Measurements from ENCODE around the gene MOB1B. TPM values are rescaled to one million over a fixed set of nuclear protein-coding genes. Genes with fewer than 3 reads are reported as not detected.

Gene MOB1B
- total RNA-seq, 2 donors from 2014 or later, result 7.7 to 14.0 TPM

GRCh38 chr4:70936200-70936787, 34.1 kb downstream of the MOB1B start:
- Histone ChIP-seq H3K27me3 (no peaks in the 10 kb centered on the region), H3K36me3 (no peaks in the 10 kb centered on the region), H3K27ac (no peak overlapping the region), H3K4me3 (no peak overlapping the region), H3K4me1 (no peaks in the 10 kb centered on the region), H3K9me3 (no peaks in the 10 kb centered on the region)
- no peak for DNase-seq (ENCODE audit: low spot score)
- TF ChIP-seq, protein P1, sequence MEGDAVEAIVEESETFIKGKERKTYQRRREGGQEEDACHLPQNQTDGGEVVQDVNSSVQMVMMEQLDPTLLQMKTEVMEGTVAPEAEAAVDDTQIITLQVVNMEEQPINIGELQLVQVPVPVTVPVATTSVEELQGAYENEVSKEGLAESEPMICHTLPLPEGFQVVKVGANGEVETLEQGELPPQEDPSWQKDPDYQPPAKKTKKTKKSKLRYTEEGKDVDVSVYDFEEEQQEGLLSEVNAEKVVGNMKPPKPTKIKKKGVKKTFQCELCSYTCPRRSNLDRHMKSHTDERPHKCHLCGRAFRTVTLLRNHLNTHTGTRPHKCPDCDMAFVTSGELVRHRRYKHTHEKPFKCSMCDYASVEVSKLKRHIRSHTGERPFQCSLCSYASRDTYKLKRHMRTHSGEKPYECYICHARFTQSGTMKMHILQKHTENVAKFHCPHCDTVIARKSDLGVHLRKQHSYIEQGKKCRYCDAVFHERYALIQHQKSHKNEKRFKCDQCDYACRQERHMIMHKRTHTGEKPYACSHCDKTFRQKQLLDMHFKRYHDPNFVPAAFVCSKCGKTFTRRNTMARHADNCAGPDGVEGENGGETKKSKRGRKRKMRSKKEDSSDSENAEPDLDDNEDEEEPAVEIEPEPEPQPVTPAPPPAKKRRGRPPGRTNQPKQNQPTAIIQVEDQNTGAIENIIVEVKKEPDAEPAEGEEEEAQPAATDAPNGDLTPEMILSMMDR (IDR thresholded peaks at IDR 0.05), result no peak

DNA sequence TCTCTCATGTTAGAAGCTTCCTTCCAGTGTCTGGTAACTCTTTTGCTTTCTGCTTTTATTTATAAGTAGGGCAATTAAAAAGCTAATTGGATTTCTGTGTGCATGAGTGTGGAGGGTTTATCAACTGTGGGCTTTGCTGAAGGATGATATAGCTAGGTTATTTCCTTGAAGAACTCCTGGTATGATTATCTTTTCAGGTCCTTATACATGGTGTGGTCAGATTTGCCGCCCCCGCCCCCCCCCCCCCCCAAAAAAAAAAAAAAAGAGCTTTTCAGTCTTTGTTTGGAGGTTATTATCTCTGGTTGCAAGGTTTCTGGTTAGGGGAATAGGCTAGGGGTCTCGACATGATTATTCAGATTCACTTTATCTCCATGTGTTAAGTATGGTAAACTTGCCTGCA, 35.9 kb downstream of the MOB1B start:
- Histone ChIP-seq H3K4me3 (no peak overlapping the region), H3K36me3 (no peaks in the 10 kb centered on the region), H3K9me3 (no peaks in the 10 kb centered on the region), H3K4me1 (no peaks in the 10 kb centered on the region), H3K27me3 (no peaks in the 10 kb centered on the region), H3K27ac (no peak overlapping the region)
- TF ChIP-seq, protein P1 (IDR thresholded peaks at IDR 0.05), result no peak
- no peak for DNase-seq (ENCODE audit: low spot score)

DNA sequence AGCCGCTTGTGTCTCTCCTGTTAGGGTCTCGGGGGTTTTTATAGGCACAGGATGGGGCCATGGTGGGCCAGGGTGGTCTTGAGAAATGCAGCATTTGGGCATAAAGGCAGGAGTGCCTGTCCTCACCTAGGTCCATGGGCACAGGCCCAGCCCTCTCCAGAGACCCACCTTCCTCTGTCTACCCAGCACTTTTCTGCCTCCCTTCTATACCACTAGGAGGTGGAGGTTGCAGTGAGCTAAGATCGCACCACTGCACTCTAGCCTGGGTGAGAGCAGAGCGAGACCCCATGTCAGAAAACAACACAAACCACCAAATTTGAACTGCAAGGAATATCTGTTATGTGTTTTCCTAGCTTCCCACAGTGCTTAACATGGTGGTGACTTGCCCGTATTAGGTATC, 38.0 kb downstream of the MOB1B start:
- Histone ChIP-seq H3K36me3 (no peaks in the 10 kb centered on the region), H3K27ac (no peak overlapping the region), H3K4me3 (no peak overlapping the region), H3K27me3 (no peaks in the 10 kb centered on the region), H3K9me3 (no peaks in the 10 kb centered on the region), H3K4me1 (no peaks in the 10 kb centered on the region)
- TF ChIP-seq, protein P1 (IDR thresholded peaks at IDR 0.05), result no peak
- DNase-seq (ENCODE audit: low spot score), result no peak

DNA sequence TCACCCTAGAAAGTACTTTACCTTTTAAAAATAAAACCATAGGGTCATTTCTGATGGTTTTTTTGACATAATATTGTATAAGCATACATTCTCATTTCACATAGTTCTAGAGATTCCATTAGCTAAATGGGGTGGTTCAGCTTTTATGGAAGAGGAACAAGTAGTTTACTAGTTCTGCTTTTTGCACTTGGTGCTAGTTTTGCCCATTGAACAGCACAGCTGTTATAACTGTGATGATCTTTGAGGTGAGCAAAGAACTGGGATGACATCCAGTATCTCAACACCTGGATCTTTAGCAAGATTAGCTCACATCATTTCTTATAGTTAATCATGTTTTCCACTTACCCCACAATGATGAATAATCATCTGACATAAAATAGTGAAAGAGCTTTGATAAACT, 40.9 kb downstream of the MOB1B start:
- H3K36me3 ChIP-seq, result no peaks in the 10 kb centered on the region
- no peaks in the 10 kb centered on the region for H3K27me3 ChIP-seq
- no peak overlapping the region for H3K4me3 ChIP-seq
- no peak overlapping the region for H3K27ac ChIP-seq
- no peaks in the 10 kb centered on the region for H3K4me1 ChIP-seq
- no peak for DNase-seq (ENCODE audit: low spot score)
- no peaks in the 10 kb centered on the region for H3K9me3 ChIP-seq
- TF ChIP-seq, protein P1 (IDR thresholded peaks at IDR 0.05), result no peak

GRCh38 chr4:70945046-70945445, 42.9 kb downstream of the MOB1B start:
- TF ChIP-seq, protein P1 (IDR thresholded peaks at IDR 0.05), result no peak
- no peak overlapping the region for H3K27ac ChIP-seq
- H3K27me3 ChIP-seq, result no peaks in the 10 kb centered on the region
- no peak for DNase-seq (ENCODE audit: low spot score)
- H3K9me3 ChIP-seq, result no peaks in the 10 kb centered on the region
- no peaks in the 10 kb centered on the region for H3K36me3 ChIP-seq
- no peaks in the 10 kb centered on the region for H3K4me1 ChIP-seq
- no peak overlapping the region for H3K4me3 ChIP-seq

DNA sequence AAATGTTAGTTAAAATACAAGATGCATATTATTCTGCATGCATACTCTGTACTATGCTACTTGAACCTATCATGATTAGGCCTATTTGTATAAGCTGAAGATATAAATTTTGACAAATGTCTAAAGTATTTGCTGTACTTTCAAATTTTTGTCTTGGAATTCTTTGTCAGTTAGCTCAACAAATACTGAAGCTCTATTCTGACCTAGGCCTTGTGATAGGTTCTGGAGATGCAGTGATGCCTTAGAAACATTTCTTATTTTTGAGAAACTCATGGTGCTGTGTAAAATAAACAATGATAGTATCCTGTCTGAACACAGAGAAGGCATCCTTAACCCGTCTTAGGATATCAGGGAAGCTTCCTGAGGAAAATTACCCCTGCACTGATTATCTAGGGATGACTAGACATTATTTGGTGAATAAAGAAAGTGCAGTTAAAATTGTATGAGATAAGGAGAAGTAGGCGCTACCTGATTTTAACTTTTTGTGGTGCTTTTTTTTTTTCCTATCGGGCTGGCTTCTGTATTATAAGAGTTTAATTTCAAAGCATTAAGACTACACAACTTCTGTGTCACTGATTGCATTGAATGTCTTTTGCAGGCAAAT, 43.4 kb downstream of the MOB1B start:
- H3K27ac ChIP-seq, result no peak overlapping the region
- H3K27me3 ChIP-seq, result no peaks in the 10 kb centered on the region
- H3K4me1 ChIP-seq, result no peaks in the 10 kb centered on the region
- H3K4me3 ChIP-seq, result no peak overlapping the region
- H3K9me3 ChIP-seq, result no peaks in the 10 kb centered on the region
- no peak for DNase-seq (ENCODE audit: low spot score)
- no peaks in the 10 kb centered on the region for H3K36me3 ChIP-seq
- TF ChIP-seq, protein P1 (IDR thresholded peaks at IDR 0.05), result no peak
